ENCODE results near the gene ABCG4.

DNA sequence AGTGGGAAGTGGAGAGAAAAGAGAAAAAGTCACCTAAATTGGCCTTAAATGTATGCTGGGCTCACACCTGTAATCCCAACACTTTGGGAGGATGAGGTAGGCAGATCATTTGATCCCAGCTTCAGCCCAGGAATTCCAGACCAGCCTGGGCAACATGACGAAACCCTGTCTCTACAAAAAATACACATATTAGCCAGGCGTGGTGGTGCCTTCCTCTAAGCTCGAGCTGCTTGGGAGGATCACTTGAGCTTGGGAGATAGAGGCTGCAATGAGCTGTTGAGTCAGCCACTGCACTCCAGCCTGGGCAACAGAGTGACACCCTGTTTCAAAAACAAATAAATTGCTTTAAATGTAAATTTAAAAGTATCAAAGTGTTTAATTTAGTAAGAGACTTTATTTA lies 61.2 kb downstream of the ABCG4 start:
- TF ChIP-seq YY1 (IDR thresholded peaks at IDR 0.05; ENCODE audit: insufficient read depth, insufficient read length), result no peak
- TF ChIP-seq ZNF274 (IDR thresholded peaks at IDR 0.05; ENCODE audit: low read depth, low read length), result no peak
- TF ChIP-seq SUZ12 (IDR thresholded peaks at IDR 0.05; ENCODE audit: extremely low read depth, insufficient read depth, insufficient read length), result no peak

All from NT2/D1 (cell line).